ENCODE results near the gene FAM171A1. TPM values are rescaled to one million over a fixed set of nuclear protein-coding genes. Genes with fewer than 3 reads are reported as not detected.

Gene FAM171A1
- total RNA-seq, 1 donor from 2014 or later: 8.3 TPM

DNA sequence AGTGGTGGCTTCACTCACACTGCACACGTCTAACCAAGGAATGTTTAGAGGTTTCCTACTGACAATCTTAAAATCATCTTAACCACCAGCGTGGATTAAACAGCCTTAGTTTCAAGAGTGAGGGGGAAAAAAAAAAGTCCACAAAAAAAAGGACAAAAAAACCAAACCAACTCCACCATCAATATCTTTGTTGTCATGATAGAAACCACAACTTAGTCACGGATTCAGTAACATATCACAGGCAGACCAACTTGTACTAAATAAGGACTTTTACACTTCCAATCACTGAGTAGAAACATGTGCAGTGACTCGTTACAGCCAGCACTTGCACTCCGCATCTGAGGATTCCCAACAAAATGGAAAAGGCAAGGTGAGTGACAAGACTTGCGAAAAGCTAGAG, 46.5 kb downstream of the FAM171A1 start:
- no peak for DNase-seq (ENCODE audit: low spot score)
- intact Hi-C loops (cut with DNase I): no loop called here

DNA sequence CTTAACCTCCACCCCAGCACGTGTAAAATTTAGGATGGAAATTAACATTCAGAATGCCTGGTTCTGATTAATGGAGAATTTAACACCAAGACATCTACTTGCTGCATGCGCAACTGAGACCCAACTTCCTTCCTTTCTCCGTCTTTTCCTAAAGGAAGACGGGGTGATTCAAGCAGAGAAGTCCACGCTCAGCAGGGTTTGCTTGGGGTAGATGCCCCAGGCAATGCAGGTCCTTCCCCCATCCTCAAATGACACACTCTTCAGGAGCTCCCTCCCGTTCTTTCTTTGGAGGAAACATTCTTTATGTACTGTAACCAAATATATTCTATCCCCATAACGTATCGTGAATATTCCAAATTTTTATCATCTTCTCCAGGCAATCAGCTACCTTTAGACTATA, 47.0 kb downstream of the FAM171A1 start:
- intact Hi-C loops (cut with DNase I): no loop called here
- DNase-seq (ENCODE audit: low spot score): no peak

DNA sequence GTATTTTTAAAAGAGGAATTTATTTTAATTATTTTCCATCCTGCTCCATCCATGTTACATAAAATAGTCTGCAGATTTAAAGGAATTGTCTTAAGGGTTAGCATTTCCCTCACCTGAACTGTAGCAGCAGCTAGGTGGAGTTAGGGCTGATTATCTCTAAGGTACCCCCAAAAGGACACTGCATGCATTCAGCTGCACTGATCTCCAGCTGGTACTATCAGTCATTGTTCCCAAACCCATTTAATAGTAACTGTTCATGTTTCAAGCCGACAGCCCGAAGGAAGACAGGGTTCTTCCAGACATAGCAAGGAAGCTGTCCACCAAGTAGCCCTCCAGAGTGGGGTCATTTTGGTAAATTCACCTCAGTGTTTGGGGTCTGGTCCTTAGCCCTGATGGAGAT, 48.7 kb downstream of the FAM171A1 start:
- intact Hi-C loops (cut with DNase I): no loop called here
- DNase-seq (ENCODE audit: low spot score): no peak

GRCh38 chr10:15321431-15322341, 49.4 kb downstream of the FAM171A1 start:
- no peak for DNase-seq (ENCODE audit: low spot score)
- intact Hi-C loops (cut with DNase I): no loop called here

DNA sequence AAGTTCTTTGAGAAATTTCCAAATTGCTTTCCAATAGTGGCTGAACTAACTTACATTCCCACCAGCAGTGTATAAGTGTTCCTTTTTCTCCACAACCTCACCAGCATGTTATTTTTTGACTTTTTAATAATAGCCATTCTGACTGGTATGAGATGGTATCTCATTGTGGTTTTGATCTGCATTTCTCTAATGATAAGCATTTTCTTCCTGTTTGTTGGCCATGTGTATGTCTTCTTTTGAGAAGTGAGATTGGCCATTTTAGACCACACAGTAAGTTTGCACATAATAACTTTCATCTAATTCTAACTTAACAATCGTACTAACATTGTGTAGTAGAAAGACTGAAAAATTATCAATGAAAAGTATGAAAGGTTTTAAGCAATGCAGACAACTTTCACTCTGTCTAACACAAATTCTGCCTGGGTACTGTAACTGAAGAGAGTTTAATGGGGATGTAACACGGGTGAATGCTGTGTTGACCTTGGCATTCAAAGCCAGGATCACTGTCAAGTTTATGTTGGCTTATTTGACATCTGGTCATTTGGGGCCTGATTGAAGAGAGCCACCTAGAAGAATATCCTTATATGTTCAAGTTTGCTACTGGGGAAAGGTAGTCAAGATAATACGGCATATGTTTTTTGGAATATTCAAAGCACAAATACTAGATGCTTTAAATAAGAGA, 50.4 kb downstream of the FAM171A1 start:
- no peak for DNase-seq (ENCODE audit: low spot score)
- intact Hi-C loops (cut with DNase I): no loop called here

- intact Hi-C loops (cut with DNase I): no loop called here
- DNase-seq (ENCODE audit: low spot score): no peak
Observed at GRCh38 chr10:15320118-15320517, 51.0 kb downstream of the FAM171A1 start.

DNA sequence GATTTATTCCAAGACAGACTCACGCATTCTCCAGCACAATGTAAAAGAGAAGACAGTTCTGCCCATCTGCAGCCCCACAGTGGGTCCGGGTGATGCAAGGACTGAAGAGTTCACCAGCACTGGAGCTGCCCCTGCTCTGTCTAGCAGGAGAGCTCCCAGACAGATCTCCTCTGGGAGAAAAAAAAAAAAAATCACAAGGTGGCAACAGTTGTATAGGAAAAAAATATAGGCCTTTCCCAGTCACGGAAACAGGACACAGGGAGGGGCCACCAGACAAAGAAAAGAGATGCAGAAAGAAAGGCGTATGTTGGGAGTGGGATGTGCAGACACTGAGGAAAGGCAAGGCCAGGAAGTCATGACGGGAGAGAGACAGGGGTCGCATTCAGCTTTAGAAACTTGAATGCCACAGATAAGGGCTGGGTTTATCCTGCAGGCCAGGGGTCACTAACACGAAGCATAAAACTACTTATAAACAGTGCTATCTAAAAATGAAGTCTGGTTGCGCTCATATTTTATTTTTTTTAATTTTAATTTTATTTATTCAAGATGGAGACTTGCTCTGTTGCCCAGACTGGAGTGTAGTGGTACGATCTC, 54.1 kb downstream of the FAM171A1 start:
- intact Hi-C loops (cut with DNase I): no loop called here
- DNase-seq (ENCODE audit: low spot score): no peak

DNA sequence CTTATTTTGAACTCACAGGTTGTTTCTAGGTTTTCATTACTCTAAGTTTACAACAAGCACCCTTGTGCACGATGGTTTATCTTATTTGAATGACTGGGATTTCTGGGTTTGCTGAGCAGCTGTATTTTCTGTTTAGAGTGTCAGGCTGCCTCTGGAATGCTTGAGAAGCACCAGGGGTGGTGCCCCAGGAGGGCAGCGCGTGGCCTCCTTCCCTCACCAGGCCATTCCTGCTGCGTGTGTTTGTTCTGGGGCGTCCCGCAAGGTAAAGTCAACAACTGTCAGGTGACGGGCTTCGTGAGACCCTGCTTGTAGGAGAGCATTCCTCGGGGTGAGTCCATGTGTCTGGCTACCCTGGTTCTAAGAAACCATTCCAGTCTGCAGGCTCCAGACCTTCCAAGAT, 54.9 kb downstream of the FAM171A1 start:
- no peak for DNase-seq (ENCODE audit: low spot score)
- intact Hi-C loops (cut with DNase I): no loop called here

DNA sequence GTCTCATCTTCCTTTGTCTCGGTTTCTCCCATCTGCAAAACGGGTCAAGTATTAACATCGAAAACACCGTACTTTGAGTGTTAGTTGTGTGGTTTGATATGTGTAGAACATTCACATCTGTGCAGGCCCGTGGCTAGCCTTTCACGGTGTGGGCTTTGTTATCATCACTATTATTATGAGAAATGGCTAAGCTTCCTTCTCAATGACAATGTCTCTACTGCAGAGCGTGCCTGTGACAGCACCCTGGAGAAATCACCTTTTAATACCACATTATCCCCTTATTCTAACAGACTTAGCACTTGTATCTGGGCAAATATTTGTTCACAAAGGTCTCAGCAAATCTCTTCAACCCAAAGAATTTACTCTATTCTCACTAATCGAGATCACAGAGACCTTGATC, 55.8 kb downstream of the FAM171A1 start:
- DNase-seq (ENCODE audit: low spot score): no peak
- intact Hi-C loops (cut with DNase I): no loop called here

DNA sequence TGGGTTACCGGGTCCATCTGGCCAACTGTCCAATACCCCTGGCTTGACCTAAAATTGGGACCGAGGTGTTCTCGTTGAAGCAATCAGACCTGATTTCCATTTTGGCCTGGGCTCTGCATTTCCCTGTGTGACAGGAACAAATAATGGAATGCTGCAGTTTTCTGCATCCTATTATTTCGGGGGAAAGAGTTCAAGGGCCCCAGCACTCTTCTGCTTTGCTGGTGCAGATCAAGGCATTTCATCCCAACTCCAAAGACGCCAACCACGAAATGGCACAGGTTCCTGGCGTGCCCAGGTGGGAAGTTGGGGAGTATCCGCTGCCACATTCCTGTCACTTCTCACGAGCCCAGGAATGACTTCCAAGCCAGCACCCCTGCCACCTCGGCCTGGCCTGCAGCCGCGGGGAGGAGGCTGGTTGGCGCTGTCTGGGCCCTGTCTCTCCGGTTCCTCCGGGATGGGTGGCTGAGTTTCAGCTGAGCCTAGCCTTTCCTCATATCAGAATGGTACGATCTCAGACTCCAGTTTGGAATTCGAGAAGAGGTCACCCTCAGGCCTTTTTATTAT, 56.5 kb downstream of the FAM171A1 start:
- intact Hi-C loops (cut with DNase I): no loop called here
- no peak for DNase-seq (ENCODE audit: low spot score)

- intact Hi-C loops (cut with DNase I): no loop called here
- no peak for DNase-seq (ENCODE audit: low spot score)
Observed at GRCh38 chr10:15313843-15314242, 57.2 kb downstream of the FAM171A1 start.

- intact Hi-C loops (cut with DNase I): no loop called here
- DNase-seq (ENCODE audit: low spot score): no peak
Observed at GRCh38 chr10:15313047-15313446, 58.0 kb downstream of the FAM171A1 start.

DNA sequence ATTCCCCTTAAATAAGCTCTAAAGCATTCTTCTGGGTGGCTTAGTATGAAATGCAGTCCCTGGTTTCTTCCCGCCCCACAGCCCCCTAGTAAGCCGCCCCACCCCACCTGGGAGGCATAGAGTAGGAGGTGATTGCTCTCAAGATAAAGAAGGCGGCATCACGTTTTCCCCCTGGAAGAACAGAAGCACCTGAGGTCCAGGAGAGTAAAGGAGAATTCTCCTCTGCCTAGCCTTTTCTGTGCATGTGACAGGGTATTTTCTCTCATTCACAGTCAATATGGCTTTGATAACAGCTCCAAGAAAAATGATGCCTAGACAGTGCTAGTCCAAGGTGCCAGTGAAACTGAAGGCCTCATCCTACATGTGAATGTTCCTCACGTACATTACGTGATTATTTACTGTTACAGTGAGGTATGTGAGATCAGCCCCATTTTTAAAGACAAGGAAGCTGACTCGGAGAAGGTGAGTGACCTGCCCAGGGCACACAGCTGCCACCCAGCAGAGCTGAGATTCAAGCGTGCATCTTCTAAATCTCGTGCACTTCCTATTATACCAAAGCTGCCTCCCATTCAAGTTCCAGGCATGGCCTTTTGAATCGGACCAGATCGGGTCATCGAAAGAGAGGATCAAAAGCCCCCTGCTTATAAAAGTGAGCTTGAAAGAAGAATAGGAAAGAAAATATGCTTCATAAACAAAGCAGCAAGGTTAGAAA, 59.4 kb downstream of the FAM171A1 start:
- no peak for DNase-seq (ENCODE audit: low spot score)
- intact Hi-C loops (cut with DNase I): no loop called here

GRCh38 chr10:15310776-15311568, 60.1 kb downstream of the FAM171A1 start:
- intact Hi-C loops (cut with DNase I): no loop called here
- no peak for DNase-seq (ENCODE audit: low spot score)

- intact Hi-C loops (cut with DNase I): no loop called here
- peak; percentile 59 for DNase-seq (ENCODE audit: low spot score)
Observed at GRCh38 chr10:15309221-15309620, 61.9 kb downstream of the FAM171A1 start.

- intact Hi-C loops (cut with DNase I): no loop called here
- DNase-seq (ENCODE audit: low spot score): peak; percentile 14
Observed at GRCh38 chr10:15306735-15307280, 64.3 kb downstream of the FAM171A1 start.

GRCh38 chr10:15305634-15306033, 65.5 kb downstream of the FAM171A1 start:
- intact Hi-C loops (cut with DNase I): no loop called here
- DNase-seq (ENCODE audit: low spot score): peak; percentile 68

DNA sequence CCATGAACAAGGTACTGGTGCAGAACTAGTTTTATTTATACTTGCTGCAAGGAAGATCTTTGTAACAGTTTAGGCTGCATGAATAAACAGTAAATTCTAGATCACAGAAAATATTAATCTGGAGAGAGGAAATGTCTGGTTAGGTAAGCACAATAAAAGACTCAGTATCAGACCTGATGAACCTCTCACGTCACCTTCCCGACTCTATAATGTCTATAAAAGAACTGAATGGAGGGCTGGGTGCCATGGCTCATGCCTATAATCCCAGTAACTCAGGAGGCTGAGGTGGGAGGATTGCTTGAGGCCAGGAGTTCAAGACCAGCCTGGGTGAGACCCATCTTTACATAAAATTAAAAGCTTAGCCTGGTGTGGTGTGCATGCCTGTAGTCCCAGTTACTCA, 65.9 kb downstream of the FAM171A1 start:
- peak; percentile 12 for DNase-seq (ENCODE audit: low spot score)
- intact Hi-C loops (cut with DNase I): no loop called here
